Dedifferentiated amniotic fluid mesenchymal stem cell (primary cell): ENCODE measurements around the gene USP6NL.

Source experiments
- DNase-seq: peaks from one replicate; pipeline ENCODE4 v3.0.0-alpha.2; 2016; ENCODE audit errors: extremely low spot score

Gene USP6NL

GRCh38 chr10:11551916-11552602 lies 59.4 kb downstream of the USP6NL start:
- peak; percentile 82 for DNase-seq

GRCh38 chr10:11551104-11551503 lies 60.3 kb downstream of the USP6NL start:
- no peak for DNase-seq

GRCh38 chr10:11548768-11549099 lies 62.7 kb downstream of the USP6NL start:
- DNase-seq = no peak

- no peak for DNase-seq
Measured at GRCh38 chr10:11548065-11548767, 63.2 kb downstream of the USP6NL start.

GRCh38 chr10:11546581-11546980 lies 64.9 kb downstream of the USP6NL start:
- peak; percentile 21 for DNase-seq

GRCh38 chr10:11541296-11541695 lies 70.2 kb downstream of the USP6NL start:
- DNase-seq = no peak

GRCh38 chr10:11539191-11539868 lies 72.1 kb downstream of the USP6NL start:
- peak; percentile 60 for DNase-seq

- DNase-seq = no peak
Measured at GRCh38 chr10:11538834-11539190, 72.6 kb downstream of the USP6NL start.

GRCh38 chr10:11536228-11536627 lies 75.2 kb downstream of the USP6NL start:
- DNase-seq = no peak

- no peak for DNase-seq
Measured at GRCh38 chr10:11535346-11535959, 76.0 kb downstream of the USP6NL start.

- no peak for DNase-seq
Measured at GRCh38 chr10:11533328-11533781, 78.1 kb downstream of the USP6NL start.

- DNase-seq = no peak
Measured at GRCh38 chr10:11532306-11532705, 79.1 kb downstream of the USP6NL start.

GRCh38 chr10:11530806-11531205 lies 80.6 kb downstream of the USP6NL start:
- DNase-seq = no peak

- DNase-seq = no peak
Measured at GRCh38 chr10:11529276-11529903, 82.1 kb downstream of the USP6NL start.

GRCh38 chr10:11528286-11528685 lies 83.2 kb downstream of the USP6NL start:
- no peak for DNase-seq

- DNase-seq = no peak
Measured at GRCh38 chr10:11527691-11528255, 83.7 kb downstream of the USP6NL start.

- DNase-seq = no peak
Measured at GRCh38 chr10:11527068-11527467, 84.4 kb downstream of the USP6NL start.

GRCh38 chr10:11525503-11525902 lies 85.9 kb downstream of the USP6NL start:
- DNase-seq = no peak

GRCh38 chr10:11522821-11523245 lies 88.6 kb downstream of the USP6NL start:
- DNase-seq = no peak

GRCh38 chr10:11521860-11522259 lies 89.6 kb downstream of the USP6NL start:
- no peak for DNase-seq

GRCh38 chr10:11520892-11521291 lies 90.6 kb downstream of the USP6NL start:
- DNase-seq = no peak

- DNase-seq = no peak
Measured at GRCh38 chr10:11517150-11517549, 94.3 kb downstream of the USP6NL start.
